A673 (cell line): ENCODE measurements around the gene AGAP1.

Experiments
- CTCF ChIP-seq: fragments of 300-800, 200-600 bp; sonication (generic); conservative IDR thresholded peaks from 2 replicates; pipeline ENCODE4 v1.5.1; 2017; ENCODE audit warnings: low read depth, mild to moderate bottlenecking, antibody characterized with exemption, low read length, moderate library complexity, mixed read lengths
- EZH2 ChIP-seq: fragments of 200-600 bp; sonication (generic); IDR thresholded peaks from 2 replicates; pipeline ENCODE4 v1.6.1; 2017; ENCODE audit warnings: borderline replicate concordance, low read depth, mild to moderate bottlenecking, mixed read lengths, antibody characterized with exemption, low read length; ENCODE audit not compliant: poor library complexity, severe bottlenecking

- TF ChIP-seq CTCF (no peak), EZH2 (no peak)
These were observed 521.3 kb downstream of the AGAP1 start for GRCh38 chr2:236015171-236015570.
